Heart left ventricle (tissue), 16 donors: Measurements from ENCODE around the gene BABAM1. TPM values are rescaled to one million over a fixed set of nuclear protein-coding genes. Genes with fewer than 3 reads are reported as not detected.
A peak's percentile ranks its signal among the peaks of the same experiment; 100 is the strongest.

Experiments
- ATAC-seq, 4 donors: fragments of 200-7000 bp; cut with Tn5 transposase; one replicate each; pipeline ENCODE4 v1.9.1; 2020 to 2022; ENCODE audit warnings: moderate library complexity in 4 of 4, mild to moderate bottlenecking in 3 of 4, moderate number of reproducible peaks in 1 of 4
- DNase-seq, 5 donors: peaks; one replicate each; pipeline ENCODE4 v3.0.0-alpha.2; 2020
- H3K27ac ChIP-seq, 12 donors: fragments of 200-600 bp; sonication (generic) in 4 of 12; one replicate each; pipeline versions ENCODE4 v1.5.0 to v1.8.0; 2016 to 2022; ENCODE audit warnings: mild to moderate bottlenecking in 2 of 12
- H3K27me3 ChIP-seq, 9 donors: fragments of 200-600 bp; sonication (generic) in 2 of 9; one replicate each; pipeline versions ENCODE4 v1.5.1 to v1.8.0; 2016 to 2022; ENCODE audit warnings: mild to moderate bottlenecking in 3 of 9
- H3K36me3 ChIP-seq, 9 donors: fragments of 200-600 bp; sonication (generic) in 2 of 9; one replicate each; pipeline versions ENCODE4 v1.5.0 to v1.8.0; 2018 to 2022; ENCODE audit warnings: mild to moderate bottlenecking in 2 of 9
- H3K4me1 ChIP-seq, 12 donors: fragments of 200-600 bp; sonication (generic) in 4 of 12; one replicate each; pipeline versions ENCODE4 v1.5.0 to v1.8.0; 2016 to 2022; ENCODE audit warnings: mild to moderate bottlenecking in 3 of 12
- H3K4me3 ChIP-seq, 12 donors: fragments of 200-600 bp; sonication (generic) in 4 of 12; one replicate each; pipeline versions ENCODE4 v1.5.0 to v1.8.0; 2017 to 2022; ENCODE audit warnings: mild to moderate bottlenecking in 9 of 12, moderate library complexity in 4 of 12
- H3K9me3 ChIP-seq, 12 donors: fragments of 200-600 bp; sonication (generic) in 4 of 12; one replicate each; pipeline versions ENCODE4 v1.5.0 to v1.8.0; 2016 to 2022; ENCODE audit warnings: mild to moderate bottlenecking in 1 of 12
- POLR2A ChIP-seq, 2 donors: fragments of 450-650 bp; IDR thresholded peaks; one replicate each; pipeline ENCODE4 v1.6.1; 2017; ENCODE audit warnings: antibody characterized with exemption in 2 of 2, mild to moderate bottlenecking in 2 of 2, moderate library complexity in 2 of 2
- WGBS, 4 donors: extraction: QIAGEN DNeasy Blood & Tissue Kit in 2 of 4; methylation state at CpG; one replicate each; pipeline versions ENCODE4 v1.1.5 to v1.1.7; 2013 to 2018; 5-methylcytosine and 5-hydroxymethylcytosine counted together
- intact Hi-C, 10 donors: fragments of 100-400 bp; cut with DNase I; formaldehyde crosslinking; loops; one replicate each; pipeline versions ENCODE4 v1.11.1 to v1.14.2; 2022
- long read RNA-seq, 3 donors: library from polyadenylated mRNA; unstranded; transcript quantifications; one replicate each; pipeline ENCODE4 v2.0.0, GENCODE V29; 2020 to 2021
- polyA plus RNA-seq, 2 donors: library from polyadenylated mRNA; stranded (reverse); fragments of 200-250 nt; gene quantifications; one replicate each; pipeline ENCODE4 v1.2.3, GENCODE V29; 2013
- total RNA-seq, 9 donors: library from RNA; depleted of rRNA in 2 of 9; stranded (reverse); fragments of >200 nt in 2 of 9; fragmentation: NEBNext Ultra II Directional in 3 of 9; extraction: Animal tissue kit (Norgen Biotek cat#: 25700) in 3 of 9; gene quantifications; one replicate each; pipeline versions ENCODE4 v1.1.0 to v1.2.4, GENCODE V29; 2016 to 2023
- TF ChIP-seq, protein P1 (sequence below), 12 donors: fragments of 200-600 bp; sonication (generic) in 4 of 12; IDR thresholded peaks; one replicate each; pipeline versions ENCODE4 v1.5.0 to v1.8.0; 2018 to 2022; ENCODE audit warnings: antibody characterized with exemption in 12 of 12, mild to moderate bottlenecking in 5 of 12
- donor health status: ischemic (EF 13 %, LVEDD 7.1; RV severe dilation, severe dysfunction).
- donor health status: healthy with polysubstance abuse.
- donor health status: DM: no; HTN: yes; CAD: no.
- donor health status: DM: no; HTN: no; CAD: no.
- donor health status: ischemic (EF 25% LVEDD 6.9; RV normal size, moderate dysfunction).
- donor health status: ischemic (EF 25% LVEDD 5.7; RV mildly dilated, moderate dysfunction).
- donor health status: healthy.
- donor health status: DM: yes; HTN: yes; CAD: no.
- donor health status: ischemic (EF 35%, LVEDD 5.7; RV mildly dilated, moderate dysfunction).
- donor health status: nonischemic (EF 11% LVEDD 7.7; RV severe dilation, severe dysfunction).
- donor health status: DM: yes; HTN: yes; CAD: no.
- donor health status: PGD.
- donor health status: ischemic (EF 29% LVEDD 5.4; RV normal size, mild dysfunction).
- donor health status: nonischemic (EF 23%, LVEDD 6.1; RV moderate dilation, normal function).

BABAM1 gene
- total RNA-seq, result 10 to 100 TPM; 60.9 to 92.4 (median 75.9) TPM
- polyA plus RNA-seq, result 10 to 100 TPM; 67.2 to 73.5 TPM
- long read RNA-seq, donor 1, transcript BABAM1-201 (9 exons, 1,472 nt), result minor isoform, 18 of 76 reads
- long read RNA-seq, donor 1, transcript BABAM1-208 (9 exons, 1,470 nt), result major isoform, 32 of 76 reads
- long read RNA-seq, donor 1, partial matches to known transcripts, result 10 of 76 reads
- long read RNA-seq, donor 1, other reads (novel, unspliced or antisense), result 15 of 76 reads
- long read RNA-seq, donor 2, transcript BABAM1-213 (9 exons, 1,366 nt), result minor isoform, 15 of 306 reads
- long read RNA-seq, donor 2, transcript BABAM1-208 (9 exons, 1,470 nt), result major isoform, 188 of 306 reads
- long read RNA-seq, donor 2, transcript BABAM1-201 (9 exons, 1,472 nt), result minor isoform, 57 of 306 reads
- long read RNA-seq, donor 2, partial matches to known transcripts, result 7 of 306 reads
- long read RNA-seq, donor 2, other reads (novel, unspliced or antisense), result 36 of 306 reads
- long read RNA-seq, donor 3, transcript BABAM1-208 (9 exons, 1,470 nt), result major isoform, 44 of 75 reads
- long read RNA-seq, donor 3, transcript BABAM1-201 (9 exons, 1,472 nt), result minor isoform, 15 of 75 reads
- long read RNA-seq, donor 3, partial matches to known transcripts, result 3 of 75 reads
- long read RNA-seq, donor 3, other reads (novel, unspliced or antisense), result 9 of 75 reads

DNA sequence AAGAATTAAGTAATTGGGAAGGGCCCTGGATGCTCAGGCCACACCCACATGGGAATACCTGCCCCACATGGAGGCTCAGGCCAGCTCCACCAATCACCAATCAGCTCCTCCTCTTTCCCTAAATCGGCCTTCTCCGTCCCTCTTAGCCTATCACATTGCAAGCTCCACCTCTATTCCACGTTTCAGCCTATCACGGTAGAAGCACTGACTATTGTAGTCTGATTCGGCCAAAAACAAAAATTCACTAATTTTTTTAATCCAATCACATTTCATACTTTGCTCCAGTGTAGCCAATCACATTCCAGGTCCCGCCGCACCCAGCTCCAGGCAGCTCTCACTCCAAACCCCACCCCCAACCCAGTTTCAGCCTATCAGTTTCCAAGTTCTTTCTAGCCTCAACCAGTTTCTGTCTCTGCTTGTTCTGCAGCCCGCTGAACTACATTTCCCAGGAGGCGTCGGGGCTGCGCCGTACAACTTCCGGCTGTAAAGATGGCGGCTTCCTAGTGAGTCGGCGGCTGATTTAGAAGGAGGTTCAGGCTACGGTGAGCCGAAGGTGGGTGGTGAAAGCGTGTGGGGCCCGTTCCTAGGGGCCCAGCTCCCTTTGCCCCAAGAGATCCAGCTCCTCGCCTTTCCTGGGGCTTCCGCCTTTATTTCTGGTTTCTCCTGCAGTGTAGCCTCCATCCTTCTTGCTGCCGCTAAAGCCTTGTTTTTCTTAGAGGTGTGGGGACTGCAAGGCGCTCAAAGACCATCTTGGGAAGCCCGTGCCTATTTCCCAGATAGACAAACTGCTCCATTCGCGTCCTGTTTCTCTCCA, at the start of gene BABAM1:
TSS of gene BABAM1 (plus strand) at position 469 of the 814 bp plus-strand sequence. CDS start 1,364 bp downstream, outside the sequence.
- no peaks in the 10 kb centered on the region for H3K9me3 ChIP-seq
- ATAC-seq, result peak; percentile 96 to 98 (median 97)
- TF ChIP-seq, protein P1, sequence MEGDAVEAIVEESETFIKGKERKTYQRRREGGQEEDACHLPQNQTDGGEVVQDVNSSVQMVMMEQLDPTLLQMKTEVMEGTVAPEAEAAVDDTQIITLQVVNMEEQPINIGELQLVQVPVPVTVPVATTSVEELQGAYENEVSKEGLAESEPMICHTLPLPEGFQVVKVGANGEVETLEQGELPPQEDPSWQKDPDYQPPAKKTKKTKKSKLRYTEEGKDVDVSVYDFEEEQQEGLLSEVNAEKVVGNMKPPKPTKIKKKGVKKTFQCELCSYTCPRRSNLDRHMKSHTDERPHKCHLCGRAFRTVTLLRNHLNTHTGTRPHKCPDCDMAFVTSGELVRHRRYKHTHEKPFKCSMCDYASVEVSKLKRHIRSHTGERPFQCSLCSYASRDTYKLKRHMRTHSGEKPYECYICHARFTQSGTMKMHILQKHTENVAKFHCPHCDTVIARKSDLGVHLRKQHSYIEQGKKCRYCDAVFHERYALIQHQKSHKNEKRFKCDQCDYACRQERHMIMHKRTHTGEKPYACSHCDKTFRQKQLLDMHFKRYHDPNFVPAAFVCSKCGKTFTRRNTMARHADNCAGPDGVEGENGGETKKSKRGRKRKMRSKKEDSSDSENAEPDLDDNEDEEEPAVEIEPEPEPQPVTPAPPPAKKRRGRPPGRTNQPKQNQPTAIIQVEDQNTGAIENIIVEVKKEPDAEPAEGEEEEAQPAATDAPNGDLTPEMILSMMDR (IDR thresholded peaks at IDR 0.05), result no peak
- peak in 1 of 2 donors; percentile 46 for TF ChIP-seq POLR2A (IDR thresholded peaks at IDR 0.05)
- intact Hi-C loops, result loop anchor here in 1 of 10 donors (2.0 to 10.0 kb wide), 3 partner anchors 52 to 192 kb away; partner anchors contain the start of genes GTPBP3, HAUS8, MYO9B and USE1
- peak within 1 kb of the TSS; percentile 58 to 96 (median 80) for H3K4me3 ChIP-seq
- peak; percentile 94 to 98 (median 97) for DNase-seq
- no peaks in the 10 kb centered on the region for H3K27me3 ChIP-seq
- peak within 1 kb of the TSS in 11 of 12 donors; percentile 62 to 96 (median 76) for H3K27ac ChIP-seq
- peaks cover 0 to 23% (median 15%) of the 10 kb centered on the region in 12 donors for H3K4me1 ChIP-seq
- 0 to 1% (median 0%) methylated on average over 26 to 27 of the region's 27 CpGs for WGBS, 4 donors
- peaks cover 0 to 37% (median 32%) of the 10 kb centered on the region in 9 donors for H3K36me3 ChIP-seq

DNA sequence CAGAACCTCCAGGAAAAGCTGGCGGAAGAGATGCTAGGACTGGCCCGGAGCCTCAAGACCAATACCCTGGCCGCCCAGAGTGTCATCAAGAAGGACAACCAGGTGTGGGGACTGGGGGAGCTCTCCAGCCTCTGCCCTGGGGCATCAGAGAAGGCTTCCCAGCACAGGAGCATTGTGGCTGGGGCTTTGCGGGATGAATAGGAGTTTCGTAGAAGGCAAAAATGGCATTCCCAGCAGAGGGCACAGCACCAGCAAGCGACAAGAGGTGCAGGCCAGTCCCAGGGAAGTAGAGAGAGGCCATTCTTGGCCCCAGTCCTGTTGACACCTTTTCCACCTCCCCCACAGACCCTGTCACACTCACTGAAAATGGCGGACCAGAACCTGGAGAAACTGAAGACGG, 48.0 kb upstream of the BABAM1 start:
- DNase-seq, result no peak
- Histone ChIP-seq H3K9me3 (no peaks in the 10 kb centered on the region), H3K27me3 (no peaks in the 10 kb centered on the region), H3K36me3 (peaks cover 0 to 30% (median 20%) of the 10 kb centered on the region in 9 donors), H3K4me1 (peaks cover 0 to 26% (median 11%) of the 10 kb centered on the region in 12 donors), H3K27ac (no peak overlapping the region), H3K4me3 (no peak overlapping the region)
- whole genome bisulfite sequencing, 4 donors, result 97 to 98% (median 98%) methylated on average over 8 of the region's 8 CpGs
- no peak for TF ChIP-seq POLR2A (IDR thresholded peaks at IDR 0.05)
- TF ChIP-seq, protein P1 (IDR thresholded peaks at IDR 0.05), result no peak
- intact Hi-C loops, result loop anchor here in 3 of 10 donors (5.0 to 10.0 kb wide), 3 partner anchors 43 to 142 kb away; partner anchors contain the start of genes USHBP1 (in 2 of the 3), ANKLE1 (in 1 of the 3), HAUS8 (in 1 of the 3) and MYO9B (in 1 of the 3)
- no peak for ATAC-seq

GRCh38 chr19:17220207-17220758, 47.0 kb upstream of the BABAM1 start:
- H3K36me3 ChIP-seq, result peaks cover 0 to 30% (median 20%) of the 10 kb centered on the region in 9 donors
- intact Hi-C loops, result loop anchor here in 1 of 10 donors (10.0 kb wide), 1 partner anchor 145 kb away; the partner anchor contains the start of genes HAUS8 and MYO9B
- ATAC-seq, result peak in 2 of 4 donors; percentile 32
- no peak overlapping the region for H3K27ac ChIP-seq
- H3K4me1 ChIP-seq, result peaks cover 0 to 17% (median 6%) of the 10 kb centered on the region in 12 donors
- H3K27me3 ChIP-seq, result no peaks in the 10 kb centered on the region
- peak in 1 of 5 donors; percentile 68 for DNase-seq
- H3K4me3 ChIP-seq, result no peak overlapping the region
- H3K9me3 ChIP-seq, result no peaks in the 10 kb centered on the region
- 44 to 56% (median 51%) methylated on average over 9 to 14 of the region's 14 CpGs for WGBS, 4 donors
- TF ChIP-seq, protein P1 (IDR thresholded peaks at IDR 0.05), result no peak
- no peak for TF ChIP-seq POLR2A (IDR thresholded peaks at IDR 0.05)
